ENCODE data around the gene IGF2.

- TF ChIP-seq, protein P1, sequence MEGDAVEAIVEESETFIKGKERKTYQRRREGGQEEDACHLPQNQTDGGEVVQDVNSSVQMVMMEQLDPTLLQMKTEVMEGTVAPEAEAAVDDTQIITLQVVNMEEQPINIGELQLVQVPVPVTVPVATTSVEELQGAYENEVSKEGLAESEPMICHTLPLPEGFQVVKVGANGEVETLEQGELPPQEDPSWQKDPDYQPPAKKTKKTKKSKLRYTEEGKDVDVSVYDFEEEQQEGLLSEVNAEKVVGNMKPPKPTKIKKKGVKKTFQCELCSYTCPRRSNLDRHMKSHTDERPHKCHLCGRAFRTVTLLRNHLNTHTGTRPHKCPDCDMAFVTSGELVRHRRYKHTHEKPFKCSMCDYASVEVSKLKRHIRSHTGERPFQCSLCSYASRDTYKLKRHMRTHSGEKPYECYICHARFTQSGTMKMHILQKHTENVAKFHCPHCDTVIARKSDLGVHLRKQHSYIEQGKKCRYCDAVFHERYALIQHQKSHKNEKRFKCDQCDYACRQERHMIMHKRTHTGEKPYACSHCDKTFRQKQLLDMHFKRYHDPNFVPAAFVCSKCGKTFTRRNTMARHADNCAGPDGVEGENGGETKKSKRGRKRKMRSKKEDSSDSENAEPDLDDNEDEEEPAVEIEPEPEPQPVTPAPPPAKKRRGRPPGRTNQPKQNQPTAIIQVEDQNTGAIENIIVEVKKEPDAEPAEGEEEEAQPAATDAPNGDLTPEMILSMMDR (IDR thresholded peaks at IDR 0.05; ENCODE audit: insufficient read depth, low read length): no peak
- no peak for TF ChIP-seq POLR2AphosphoS5 (IDR thresholded peaks at IDR 0.05; ENCODE audit: low read depth)
- TF ChIP-seq, protein P2, sequence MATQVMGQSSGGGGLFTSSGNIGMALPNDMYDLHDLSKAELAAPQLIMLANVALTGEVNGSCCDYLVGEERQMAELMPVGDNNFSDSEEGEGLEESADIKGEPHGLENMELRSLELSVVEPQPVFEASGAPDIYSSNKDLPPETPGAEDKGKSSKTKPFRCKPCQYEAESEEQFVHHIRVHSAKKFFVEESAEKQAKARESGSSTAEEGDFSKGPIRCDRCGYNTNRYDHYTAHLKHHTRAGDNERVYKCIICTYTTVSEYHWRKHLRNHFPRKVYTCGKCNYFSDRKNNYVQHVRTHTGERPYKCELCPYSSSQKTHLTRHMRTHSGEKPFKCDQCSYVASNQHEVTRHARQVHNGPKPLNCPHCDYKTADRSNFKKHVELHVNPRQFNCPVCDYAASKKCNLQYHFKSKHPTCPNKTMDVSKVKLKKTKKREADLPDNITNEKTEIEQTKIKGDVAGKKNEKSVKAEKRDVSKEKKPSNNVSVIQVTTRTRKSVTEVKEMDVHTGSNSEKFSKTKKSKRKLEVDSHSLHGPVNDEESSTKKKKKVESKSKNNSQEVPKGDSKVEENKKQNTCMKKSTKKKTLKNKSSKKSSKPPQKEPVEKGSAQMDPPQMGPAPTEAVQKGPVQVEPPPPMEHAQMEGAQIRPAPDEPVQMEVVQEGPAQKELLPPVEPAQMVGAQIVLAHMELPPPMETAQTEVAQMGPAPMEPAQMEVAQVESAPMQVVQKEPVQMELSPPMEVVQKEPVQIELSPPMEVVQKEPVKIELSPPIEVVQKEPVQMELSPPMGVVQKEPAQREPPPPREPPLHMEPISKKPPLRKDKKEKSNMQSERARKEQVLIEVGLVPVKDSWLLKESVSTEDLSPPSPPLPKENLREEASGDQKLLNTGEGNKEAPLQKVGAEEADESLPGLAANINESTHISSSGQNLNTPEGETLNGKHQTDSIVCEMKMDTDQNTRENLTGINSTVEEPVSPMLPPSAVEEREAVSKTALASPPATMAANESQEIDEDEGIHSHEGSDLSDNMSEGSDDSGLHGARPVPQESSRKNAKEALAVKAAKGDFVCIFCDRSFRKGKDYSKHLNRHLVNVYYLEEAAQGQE (IDR thresholded peaks at IDR 0.05; ENCODE audit: insufficient replicate concordance, low read depth): no peak
Measured at GRCh38 chr11:2133241-2134021, 5.8 kb downstream of the IGF2 start.

Measured in HL-60 (cell line).